Measurements from ENCODE around the gene COPA.
"Not testable (repeated sequence)": the region's sequence is repeated elsewhere in the genome, so short reads cannot be mapped to it uniquely, and the experiment has no call there.

COPA gene

GRCh38 chr1:160342953-160343869, at the start of gene COPA, which contains the start of gene NCSTN:
Gene COPA, minus strand, starts transcription at chr1:160343250. Its CDS starts 80 bp downstream, at chr1:160343170.
Gene NCSTN, plus strand, starts transcription at chr1:160343383. Its CDS starts 14 bp downstream, at chr1:160343397.
- peak; percentile 98 for DNase-seq (ENCODE audit: low read depth)
- no peak for TF ChIP-seq CTCF (IDR thresholded peaks at IDR 0.05; ENCODE audit: low read length, missing control alignments)

GRCh38 chr1:160388406-160388805, 45.4 kb upstream of the COPA start:
- not testable (repeated sequence) for H3K4me3 ChIP-seq (replicated peaks; ENCODE audit: low read depth, low read length); DNase-seq (ENCODE audit: low read depth)

More at GRCh38 chr1:160342953-160343869, at the start of gene COPA, which contains the start of gene NCSTN:
- H3K4me3 ChIP-seq (replicated peaks; ENCODE audit: low read depth, low read length) = peak within 1 kb of the TSS; percentile 97

DNA sequence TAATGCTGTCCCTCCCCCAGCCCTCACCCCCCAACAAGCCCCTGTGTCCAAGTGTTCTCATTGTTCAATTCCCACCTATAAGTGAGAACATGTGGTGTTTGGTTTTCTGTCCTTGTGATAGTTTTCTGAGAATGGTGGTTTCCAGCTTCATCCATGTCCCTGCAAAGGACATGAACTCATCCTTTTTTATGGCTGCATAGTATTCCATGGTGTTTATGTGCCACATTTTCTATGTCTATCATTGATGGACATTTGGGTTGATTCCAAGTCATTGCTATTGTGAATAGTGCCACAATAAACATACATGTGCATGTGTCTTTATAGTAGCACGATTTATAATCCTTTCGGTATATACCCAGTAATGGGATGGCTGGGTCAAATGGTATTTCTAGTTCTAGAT, 41.8 kb upstream of the COPA start:
- not testable (repeated sequence) for DNase-seq (ENCODE audit: low read depth); H3K4me3 ChIP-seq (replicated peaks; ENCODE audit: low read depth, low read length)

DNA sequence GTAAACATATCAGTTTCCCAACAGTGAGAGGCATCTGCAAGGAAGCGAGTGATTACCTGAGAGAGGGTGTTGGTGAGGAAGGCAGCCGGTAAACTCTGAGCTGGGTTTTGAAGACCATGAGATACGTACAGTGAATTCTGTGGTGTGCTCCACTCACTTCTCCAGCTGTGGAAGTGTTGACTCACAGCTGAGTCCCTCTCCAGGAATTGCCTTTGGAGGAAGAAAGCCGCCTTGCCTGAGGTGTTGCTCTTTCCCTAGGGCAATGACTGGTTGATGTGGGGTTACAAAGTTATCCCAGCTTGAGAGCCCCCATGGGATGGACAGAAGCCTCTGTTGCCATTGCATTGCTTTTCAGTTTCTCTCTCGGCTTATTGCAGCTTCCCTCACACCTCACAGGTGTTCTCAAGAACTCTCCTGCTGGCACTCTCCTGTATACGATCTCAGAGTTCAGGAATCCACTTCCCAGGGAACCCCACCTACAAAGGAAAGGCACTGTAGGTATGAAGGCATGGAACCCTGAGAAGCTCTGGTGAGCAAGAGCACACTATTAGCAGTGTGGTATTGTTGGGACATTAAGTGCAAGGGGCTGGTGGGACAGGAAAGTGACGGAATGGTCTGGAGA, 34.6 kb upstream of the COPA start:
- no peak overlapping the region for H3K4me3 ChIP-seq (replicated peaks; ENCODE audit: low read depth, low read length)
- no peak for TF ChIP-seq CTCF (IDR thresholded peaks at IDR 0.05; ENCODE audit: low read length, missing control alignments)
- peak; percentile 10 for DNase-seq (ENCODE audit: low read depth)

GRCh38 chr1:160376525-160377131, 33.6 kb upstream of the COPA start:
- H3K4me3 ChIP-seq (replicated peaks; ENCODE audit: low read depth, low read length) = no peak overlapping the region
- peak; percentile 81 for DNase-seq (ENCODE audit: low read depth)
- peak; percentile 100 for TF ChIP-seq CTCF (IDR thresholded peaks at IDR 0.05; ENCODE audit: low read length, missing control alignments)

GRCh38 chr1:160375788-160376524, 32.9 kb upstream of the COPA start:
- no peak for DNase-seq (ENCODE audit: low read depth)
- no peak overlapping the region for H3K4me3 ChIP-seq (replicated peaks; ENCODE audit: low read depth, low read length)
- no peak for TF ChIP-seq CTCF (IDR thresholded peaks at IDR 0.05; ENCODE audit: low read length, missing control alignments)

DNA sequence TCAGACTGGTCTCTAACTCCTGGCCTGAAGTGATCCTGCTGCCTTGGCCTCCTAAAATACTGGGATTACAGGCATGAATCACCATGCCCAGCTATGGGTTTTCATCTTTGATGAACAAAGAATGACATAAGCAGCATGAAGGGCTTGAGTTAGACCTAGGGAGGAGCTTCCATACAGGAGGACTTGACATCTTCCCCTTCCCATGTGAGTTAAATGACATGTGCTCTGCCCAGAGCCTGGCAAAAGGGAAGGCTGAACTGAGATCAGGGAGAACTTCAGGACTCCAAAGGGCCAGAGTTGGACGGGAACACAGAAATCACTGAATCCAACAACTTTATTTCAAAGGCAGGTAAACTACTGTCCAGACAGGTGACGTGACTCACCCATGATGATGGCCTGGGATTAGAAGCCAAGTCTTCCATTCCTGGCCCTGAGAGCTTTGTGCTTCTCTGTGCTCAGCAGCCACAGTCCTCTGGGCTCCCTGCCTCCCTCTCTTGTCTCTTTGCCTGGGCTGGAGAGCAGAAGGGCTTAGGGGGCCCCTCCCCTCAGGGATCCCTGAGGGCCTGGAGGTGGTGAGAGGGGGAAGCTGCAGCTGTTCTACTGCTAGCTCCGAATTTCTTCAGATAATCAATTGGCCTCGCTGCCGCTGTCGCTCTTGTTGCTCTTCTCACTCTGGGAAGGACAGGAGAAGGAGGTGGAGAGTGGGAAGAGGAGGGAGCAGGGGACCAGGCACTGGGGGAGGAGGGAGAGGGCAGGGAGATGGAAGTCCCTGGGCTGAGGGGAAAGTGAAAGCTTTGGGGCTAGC, 31.5 kb upstream of the COPA start:
- no peak overlapping the region for H3K4me3 ChIP-seq (replicated peaks; ENCODE audit: low read depth, low read length)
- DNase-seq (ENCODE audit: low read depth) = no peak
- TF ChIP-seq CTCF (IDR thresholded peaks at IDR 0.05; ENCODE audit: low read length, missing control alignments) = no peak
